CD14-positive monocyte (primary cell): ENCODE data around the gene MORN5. TPM values are rescaled to one million over a fixed set of nuclear protein-coding genes. Genes with fewer than 3 reads are reported as not detected.

Experiments used
- DNase-seq, 3 donors: peaks; one replicate each; pipeline ENCODE4 v3.0.0-alpha.2; 2011 to 2022
- H2AFZ ChIP-seq: 2 replicates; pipeline ENCODE4 v1.6.0; 2012; ENCODE audit warnings: mild to moderate bottlenecking, low read depth, low read length, inconsistent platforms; ENCODE audit not compliant: insufficient read depth, poor library complexity, severe bottlenecking
- H3K27ac ChIP-seq, 2 donors: 1 replicate in 1 of 2; 2 replicates in 1 of 2; pipeline ENCODE4 v1.5.1; 2012 to 2013; ENCODE audit warnings: low read length in 2 of 2, control low read depth in 1 of 2, inconsistent platforms in 1 of 2, low read depth in 1 of 2, mild to moderate bottlenecking in 1 of 2
- H3K27me3 ChIP-seq, 2 donors: one replicate each; pipeline versions ENCODE4 v1.6.0 to v1.6.1; 2011 to 2013; ENCODE audit warnings: low read length in 2 of 2; ENCODE audit not compliant: control insufficient read depth in 2 of 2, insufficient read depth in 2 of 2
- H3K36me3 ChIP-seq, 2 donors: replicated peaks in 1 of 2; 1 replicate in 1 of 2; 2 replicates in 1 of 2; pipeline versions ENCODE4 v1.5.1 to v1.6.1; 2012 to 2013; ENCODE audit warnings: low read length in 2 of 2, control low read depth in 1 of 2, inconsistent platforms in 1 of 2, mild to moderate bottlenecking in 1 of 2; ENCODE audit not compliant: insufficient read depth in 2 of 2, control insufficient read depth in 1 of 2
- H3K4me1 ChIP-seq, 2 donors: 1 replicate in 1 of 2; 2 replicates in 1 of 2; pipeline versions ENCODE4 v1.5.1 to v1.6.1; 2012 to 2013; ENCODE audit warnings: low read length in 2 of 2, control low read depth in 1 of 2, inconsistent platforms in 1 of 2, mild to moderate bottlenecking in 1 of 2, moderate library complexity in 1 of 2; ENCODE audit not compliant: insufficient read depth in 2 of 2, control insufficient read depth in 1 of 2
- H3K4me2 ChIP-seq: replicated peaks from 2 replicates; pipeline ENCODE3; 2012; ENCODE audit warnings: low read length, moderate library complexity, mild to moderate bottlenecking; ENCODE audit not compliant: poor library complexity, severe bottlenecking; ENCODE audit errors: extremely low read depth
- H3K4me3 ChIP-seq, 3 experiments: fragments of 200-600 bp in 1 of 3; sonication (generic) in 1 of 3; replicated peaks in 1 of 3; 1 replicate in 2 of 3; 2 replicates in 1 of 3; pipeline ENCODE4 v1.5.1; 2011 to 2013; ENCODE audit warnings: low read length in 3 of 3, mild to moderate bottlenecking in 3 of 3, control low read depth in 2 of 3, low read depth in 2 of 3, inconsistent platforms in 1 of 3, moderate library complexity in 1 of 3
- H3K79me2 ChIP-seq: 2 replicates; pipeline ENCODE4 v1.6.0; 2012; ENCODE audit warnings: mild to moderate bottlenecking, control low read depth, inconsistent platforms, low read length, moderate library complexity; ENCODE audit not compliant: insufficient read depth
- H3K9ac ChIP-seq: 2 replicates; pipeline ENCODE4 v1.6.0; 2017; ENCODE audit warnings: low read length, mild to moderate bottlenecking; ENCODE audit not compliant: insufficient read depth, poor library complexity, severe bottlenecking
- H3K9me3 ChIP-seq, 2 donors: replicated peaks in 1 of 2; 1 replicate in 1 of 2; 2 replicates in 1 of 2; pipeline versions ENCODE4 v1.5.1 to v1.6.1; 2012 to 2013; ENCODE audit warnings: low read length in 2 of 2, control low read depth in 1 of 2; ENCODE audit not compliant: control insufficient read depth in 1 of 2, insufficient read depth in 1 of 2
- H4K20me1 ChIP-seq: 2 replicates; pipeline ENCODE4 v1.6.0; 2012; ENCODE audit warnings: mild to moderate bottlenecking, low read length, control low read depth, moderate library complexity; ENCODE audit not compliant: insufficient read depth
- H3K27ac Mint-ChIP-seq, 7 donors: one replicate each; pipeline ENCODE4 v1.8.0; 2020; ENCODE audit warnings: mild to moderate bottlenecking in 7 of 7, mixed read lengths in 7 of 7, moderate library complexity in 6 of 7, inconsistent platforms in 2 of 7
- H3K27me3 Mint-ChIP-seq, 3 donors: one replicate each; pipeline ENCODE4 v1.8.0; 2021 to 2022; ENCODE audit warnings: low read depth in 3 of 3, mild to moderate bottlenecking in 3 of 3, mixed read lengths in 3 of 3, moderate library complexity in 3 of 3, inconsistent platforms in 1 of 3
- H3K36me3 Mint-ChIP-seq, 2 donors: one replicate each; pipeline ENCODE4 v1.8.0; 2020; ENCODE audit warnings: mixed read lengths in 2 of 2, inconsistent platforms in 1 of 2, mild to moderate bottlenecking in 1 of 2
- H3K4me1 Mint-ChIP-seq: one replicate; pipeline ENCODE4 v1.8.0; 2020; ENCODE audit warnings: mild to moderate bottlenecking, mixed read lengths
- H3K4me3 Mint-ChIP-seq, 2 donors: one replicate each; pipeline ENCODE4 v1.8.0; 2020; ENCODE audit warnings: mild to moderate bottlenecking in 2 of 2, mixed read lengths in 2 of 2, moderate library complexity in 1 of 2
- H3K9me3 Mint-ChIP-seq, 7 donors: one replicate each; pipeline ENCODE4 v1.8.0; 2020 to 2022; ENCODE audit warnings: mixed read lengths in 7 of 7, mild to moderate bottlenecking in 6 of 7, moderate library complexity in 6 of 7, inconsistent platforms in 2 of 7
- CTCF ChIP-seq: fragments of 200-600 bp; IDR thresholded peaks from one replicate; pipeline ENCODE4 v1.8.0; 2022; ENCODE audit warnings: antibody characterized with exemption, mild to moderate bottlenecking
- WGBS: methylation state at CpG from one replicate; pipeline ENCODE4 v1.1.5; 2013; ENCODE audit warnings: missing lambda C conversion rate; ENCODE audit not compliant: insufficient coverage; 5-methylcytosine and 5-hydroxymethylcytosine counted together
- intact Hi-C, 2 donors: fragments of 100-400 bp; cut with micrococcal nuclease; formaldehyde crosslinking; loops; one replicate each; pipeline versions ENCODE4 v1.15.0 to v1.15.1; 2023
- polyA plus RNA-seq, 3 donors: library from polyadenylated mRNA; depleted of rRNA in 1 of 3; unstranded in 2 of 3; stranded (reverse) in 1 of 3; fragments of 300-500 nt in 2 of 3; fragments of >200 nt in 1 of 3; fragmentation: Illumina TruSeq in 2 of 3; gene quantifications; 1 replicate in 2 of 3; 2 replicates in 1 of 3; pipeline ENCODE4 v1.2.3, GENCODE V29; 2012 to 2021

MORN5 gene
- polyA plus RNA-seq, 3 donors, result not detected

- Histone ChIP-seq H4K20me1 (no peaks in the 10 kb centered on the region), H2AFZ (peak overlapping the region; percentile 13), H3K36me3 (no peaks in the 10 kb centered on the region), H3K27ac (no peak overlapping the region), H3K9me3 (peaks cover 0 to 42% of the 10 kb centered on the region in 2 donors), H3K4me1 (peaks cover 11 to 13% of the 10 kb centered on the region in 2 donors), H3K27me3 (peaks cover 54 to 83% of the 10 kb centered on the region in 2 donors), H3K4me2 (peak overlapping the region; percentile 27), H3K9ac (no peak overlapping the region), H3K4me3 (no peak overlapping the region), H3K79me2 (no peaks in the 10 kb centered on the region)
- peak overlapping the region in 1 of 2 donors; percentile 62 for H3K4me3 Mint-ChIP-seq
- H3K27me3 Mint-ChIP-seq, result peaks cover 81 to 90% (median 82%) of the 10 kb centered on the region in 3 donors
- peaks cover 0 to 23% (median 10%) of the 10 kb centered on the region in 7 donors for H3K9me3 Mint-ChIP-seq
- no peak for TF ChIP-seq CTCF
- H3K27ac Mint-ChIP-seq, result no peak overlapping the region
- WGBS, result 32% methylated on average over 53 of the region's 57 CpGs
- H3K4me1 Mint-ChIP-seq, result peaks cover 32% of the 10 kb centered on the region
- intact Hi-C loops, result no loop called here
- DNase-seq, result no peak
- peaks cover 0 to 7% of the 10 kb centered on the region in 2 donors for H3K36me3 Mint-ChIP-seq
Measured at GRCh38 chr9:122219856-122220672, 60.4 kb downstream of the MORN5 start.

GRCh38 chr9:122220673-122221182 lies 61.0 kb downstream of the MORN5 start:
- no peaks in the 10 kb centered on the region for H4K20me1 ChIP-seq
- H3K4me3 ChIP-seq, result no peak overlapping the region
- H3K27me3 Mint-ChIP-seq, result peaks cover 76 to 88% (median 79%) of the 10 kb centered on the region in 3 donors
- no CpG with 5 or more reads among the region's 18 CpGs for WGBS
- no peaks in the 10 kb centered on the region for H3K36me3 ChIP-seq
- H3K27ac Mint-ChIP-seq, result no peak overlapping the region
- H3K79me2 ChIP-seq, result no peaks in the 10 kb centered on the region
- peaks cover 3 to 23% (median 13%) of the 10 kb centered on the region in 7 donors for H3K9me3 Mint-ChIP-seq
- no peak overlapping the region for H2AFZ ChIP-seq
- intact Hi-C loops, result no loop called here
- H3K4me2 ChIP-seq, result no peak overlapping the region
- peaks cover 0 to 36% of the 10 kb centered on the region in 2 donors for H3K9me3 ChIP-seq
- no peak for DNase-seq
- peaks cover 0 to 7% of the 10 kb centered on the region in 2 donors for H3K36me3 Mint-ChIP-seq
- peaks cover 49 to 77% of the 10 kb centered on the region in 2 donors for H3K27me3 ChIP-seq
- peaks cover 11 to 13% of the 10 kb centered on the region in 2 donors for H3K4me1 ChIP-seq
- H3K9ac ChIP-seq, result no peak overlapping the region
- H3K27ac ChIP-seq, result no peak overlapping the region
- H3K4me1 Mint-ChIP-seq, result peaks cover 32% of the 10 kb centered on the region
- H3K4me3 Mint-ChIP-seq, result peak overlapping the region in 1 of 2 donors; percentile 62
- no peak for TF ChIP-seq CTCF
